Astrocyte of the hippocampus (primary cell): ENCODE results near the gene FGF18.
"Not testable (repeated sequence)": the region's sequence is repeated elsewhere in the genome, so short reads cannot be mapped to it uniquely, and the experiment has no call there.

ENCODE experiments used
- DNase-seq: peaks from one replicate; pipeline ENCODE4 v3.0.0; 2011; ENCODE audit warnings: low read depth, low spot score

The FGF18 gene

DNA sequence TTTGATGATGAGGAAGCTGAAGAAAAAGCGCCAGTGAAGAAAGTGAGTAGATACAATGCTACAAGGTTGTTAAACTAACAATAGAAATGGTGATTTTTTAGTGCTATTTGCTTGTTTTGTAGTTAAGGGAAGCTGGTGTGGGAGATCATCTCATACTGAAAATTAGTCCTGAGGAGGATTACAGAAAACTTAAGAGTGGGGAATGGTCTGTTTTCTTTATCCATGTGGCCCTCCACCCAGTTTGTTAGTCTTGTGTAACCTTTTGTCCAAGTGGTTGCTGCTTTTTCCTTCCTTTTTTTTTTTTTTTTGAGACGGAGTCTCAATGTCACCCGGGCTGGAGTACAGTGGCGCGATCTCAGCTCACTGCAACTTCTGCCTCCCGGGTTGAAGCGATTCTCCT lies 19.3 kb upstream of the FGF18 start:
- DNase-seq = no peak

DNA sequence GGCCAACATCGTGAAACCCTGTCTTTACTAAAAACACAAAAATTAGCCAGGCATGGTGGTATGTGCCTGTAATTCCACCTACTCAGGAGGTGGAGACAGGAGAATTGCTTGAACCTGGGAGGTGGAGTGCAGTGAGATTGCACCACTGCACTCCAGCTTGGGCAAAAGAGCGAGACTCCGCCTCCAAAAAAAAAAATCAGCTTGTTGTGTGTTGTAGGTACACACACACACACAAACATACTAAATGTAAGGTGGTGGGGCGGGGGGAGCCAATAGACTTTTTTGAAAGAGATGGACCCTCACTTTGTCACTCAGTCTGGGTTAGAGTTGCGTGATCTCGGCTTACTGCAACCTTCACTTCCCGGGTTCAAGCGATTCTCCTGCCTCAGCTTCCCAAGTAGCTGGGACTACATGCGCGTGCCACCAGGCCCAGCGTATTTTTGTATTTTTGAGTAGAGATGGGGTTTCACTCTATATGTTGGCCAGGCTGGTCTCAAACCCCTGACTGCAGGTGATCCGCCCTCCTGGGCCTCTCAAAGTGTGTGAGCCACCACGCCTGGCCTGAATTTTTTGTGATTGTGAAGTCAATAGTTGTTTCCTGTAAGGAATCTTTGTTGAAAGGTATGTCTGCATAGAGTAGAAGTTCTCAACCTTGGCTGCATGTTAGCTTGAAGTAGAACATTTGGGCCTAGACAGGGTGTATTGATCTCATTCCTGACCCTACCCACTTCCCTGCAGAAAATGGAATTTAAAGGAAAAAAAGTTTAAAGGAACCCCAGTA lies 18.1 kb upstream of the FGF18 start:
- DNase-seq = no peak

DNA sequence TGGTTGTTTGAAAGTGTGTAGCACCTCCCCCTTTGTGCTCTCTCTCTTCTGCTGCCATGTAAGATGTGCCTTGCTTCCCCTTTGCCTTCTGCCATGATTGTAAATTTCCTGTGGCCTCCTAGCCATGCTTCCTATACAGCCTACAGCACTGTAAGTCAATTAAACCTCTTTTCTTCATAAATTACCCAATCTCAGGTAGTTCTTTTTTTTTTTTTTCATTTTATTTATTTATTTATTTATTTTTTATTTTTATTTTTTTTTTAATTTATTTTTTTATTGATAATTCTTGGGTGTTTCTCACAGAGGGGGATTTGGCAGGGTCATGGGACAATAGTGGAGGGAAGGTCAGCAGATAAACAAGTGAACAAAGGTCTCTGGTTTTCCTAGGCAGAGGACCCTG lies 16.7 kb upstream of the FGF18 start:
- DNase-seq = not testable (repeated sequence)

DNA sequence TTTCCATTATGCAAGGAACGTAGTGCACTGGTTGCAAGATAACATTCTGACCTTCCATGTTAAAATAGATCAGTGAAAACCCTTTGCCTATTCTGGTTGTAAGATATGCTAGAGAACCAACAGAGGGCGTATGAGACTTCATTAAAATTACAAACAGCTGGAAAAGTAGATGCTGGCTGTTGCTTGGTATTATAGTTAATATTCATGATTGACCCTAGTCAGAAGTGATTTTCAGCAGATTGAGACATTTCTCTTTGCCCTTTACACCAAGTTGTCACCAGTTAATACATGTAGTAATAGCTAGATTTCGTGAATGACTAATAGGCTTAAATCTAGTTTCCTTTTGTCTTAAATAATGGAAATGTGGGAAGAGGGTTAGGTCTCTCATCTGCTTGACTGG lies 13.8 kb upstream of the FGF18 start:
- no peak for DNase-seq

DNA sequence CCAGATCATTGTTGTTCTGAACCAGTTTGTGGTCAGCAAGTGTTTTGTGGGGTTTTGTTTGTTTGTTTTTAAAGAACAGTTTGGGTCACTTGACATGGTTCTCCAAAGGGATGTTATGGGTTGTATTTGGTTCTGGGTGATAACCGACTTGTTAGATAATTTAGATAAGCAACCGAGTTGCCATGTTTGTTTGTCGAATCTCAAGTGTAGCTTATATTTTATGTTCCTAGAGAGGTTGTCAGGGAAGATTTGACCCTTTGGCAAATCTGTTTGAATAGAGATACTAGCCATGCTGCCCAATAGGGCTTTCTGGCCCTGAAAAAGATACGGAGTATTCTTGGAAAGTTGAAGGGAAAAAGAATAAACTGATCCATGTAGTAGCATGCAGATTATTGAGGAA lies 12.2 kb upstream of the FGF18 start:
- no peak for DNase-seq

DNA sequence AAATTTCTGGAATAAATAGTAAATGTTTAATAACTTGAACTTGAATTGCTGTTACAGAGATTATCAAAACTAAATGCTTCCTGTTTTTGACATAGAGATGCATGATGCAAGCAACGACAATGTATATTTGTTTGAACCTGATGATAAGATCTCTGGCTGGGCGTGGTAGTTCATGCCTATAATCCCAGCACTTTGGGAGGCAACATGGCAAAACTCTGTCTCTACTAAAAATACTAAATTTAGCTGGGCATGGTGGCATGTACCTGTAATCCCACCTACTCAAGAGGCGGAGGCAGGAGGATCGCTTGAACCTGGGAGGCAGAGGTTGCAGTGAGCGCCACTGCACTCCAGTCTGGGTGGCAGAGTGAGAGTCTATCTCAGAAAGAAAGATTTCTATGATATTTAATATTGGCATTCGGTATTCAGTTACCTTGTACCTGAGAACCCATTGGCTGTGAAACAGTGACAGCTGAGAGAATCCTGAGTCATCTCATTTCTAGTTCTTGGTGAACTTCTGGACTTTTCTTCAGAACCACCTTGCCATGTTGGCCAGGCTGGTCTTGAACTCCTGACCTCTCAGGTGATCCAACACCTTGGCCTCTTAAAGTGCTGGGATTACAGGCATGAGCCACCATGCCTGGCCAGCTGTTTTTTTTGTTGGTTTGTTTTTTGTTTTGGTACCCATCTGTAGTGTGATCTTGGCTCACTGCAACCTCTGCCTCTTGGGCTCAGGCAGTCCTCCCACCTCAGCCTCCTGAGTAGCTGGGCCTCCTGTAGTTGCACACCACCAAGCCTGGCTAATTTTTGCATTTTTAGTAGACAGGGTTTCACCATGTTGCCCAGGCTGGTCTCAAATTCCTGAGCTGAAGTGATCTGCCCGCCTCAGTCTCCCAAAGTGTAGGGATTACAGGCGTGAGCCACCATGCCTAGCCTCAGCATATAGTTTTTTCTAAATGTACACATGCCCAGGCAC lies 10.0 kb upstream of the FGF18 start:
- DNase-seq = no peak

DNA sequence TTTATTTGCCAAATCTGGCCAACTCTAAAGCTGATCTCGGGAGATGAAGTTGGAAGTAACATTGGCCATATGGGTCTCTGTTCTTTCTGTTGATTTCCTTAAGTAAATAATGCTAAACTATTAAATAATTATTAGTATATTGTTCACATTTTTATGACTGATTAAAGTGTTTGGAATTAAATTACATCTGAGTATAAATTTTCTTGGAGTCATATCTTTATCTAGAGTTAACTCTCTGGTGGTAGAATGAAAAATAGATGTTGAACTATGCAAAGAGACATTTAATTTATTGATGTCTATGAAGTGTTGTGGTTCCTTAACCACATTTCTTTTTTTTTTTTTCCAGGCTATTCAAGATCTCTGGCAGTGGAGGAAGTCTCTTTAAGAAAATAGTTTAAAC lies 9.3 kb upstream of the FGF18 start:
- no peak for DNase-seq

DNA sequence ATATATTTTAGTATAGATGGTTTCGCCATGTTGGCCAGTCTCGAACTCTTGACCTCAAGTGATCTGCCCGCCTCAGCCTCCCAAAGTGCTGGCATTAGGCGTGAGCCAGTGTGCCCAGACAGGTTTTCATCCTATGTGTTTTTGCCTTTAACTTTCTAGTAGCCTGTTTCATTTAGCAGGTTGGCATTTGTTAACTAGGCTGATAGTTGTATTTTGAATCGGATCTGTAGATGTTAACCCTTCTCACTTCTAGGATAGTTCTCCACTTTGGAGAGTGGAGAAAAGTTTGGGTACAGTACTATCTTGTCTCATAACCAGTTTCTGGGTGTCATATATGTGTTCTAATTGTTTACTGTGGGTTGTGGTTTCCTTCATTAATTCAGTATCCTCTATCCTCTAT lies 7.3 kb upstream of the FGF18 start:
- no peak for DNase-seq

DNA sequence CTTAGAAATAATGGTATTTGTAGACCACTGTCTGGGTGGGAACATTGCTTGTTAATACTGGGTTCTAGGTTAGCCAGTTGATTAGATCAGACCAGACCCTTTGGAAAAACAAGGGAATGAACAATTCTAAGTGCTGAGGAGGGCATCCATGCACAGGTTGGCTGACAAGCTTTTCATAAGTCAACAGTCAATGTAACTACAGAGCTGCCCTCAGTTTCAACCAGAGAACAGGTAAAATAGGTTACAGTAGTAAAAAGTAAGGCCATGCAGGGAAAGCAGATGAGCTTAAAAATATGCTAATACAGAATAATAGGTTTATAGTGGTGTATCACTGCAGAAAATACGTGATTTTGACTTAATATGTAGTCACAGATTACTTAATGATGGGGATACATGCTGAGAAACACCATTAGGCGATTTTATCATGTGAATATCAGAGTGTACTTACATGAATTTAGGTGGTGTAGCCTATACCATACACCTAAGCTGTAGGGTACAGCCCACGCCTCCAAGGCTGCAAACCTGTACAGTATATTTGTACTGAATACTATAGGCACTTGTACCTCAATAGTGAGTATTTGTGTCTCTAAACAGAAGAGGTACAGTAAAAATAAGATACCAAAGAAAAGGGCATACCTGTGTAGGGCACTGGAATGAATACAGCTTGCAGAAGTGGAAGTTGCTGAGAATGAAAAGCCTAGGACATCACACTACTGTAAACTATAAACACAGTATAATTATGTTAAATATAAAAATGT lies 6.1 kb upstream of the FGF18 start:
- no peak for DNase-seq

DNA sequence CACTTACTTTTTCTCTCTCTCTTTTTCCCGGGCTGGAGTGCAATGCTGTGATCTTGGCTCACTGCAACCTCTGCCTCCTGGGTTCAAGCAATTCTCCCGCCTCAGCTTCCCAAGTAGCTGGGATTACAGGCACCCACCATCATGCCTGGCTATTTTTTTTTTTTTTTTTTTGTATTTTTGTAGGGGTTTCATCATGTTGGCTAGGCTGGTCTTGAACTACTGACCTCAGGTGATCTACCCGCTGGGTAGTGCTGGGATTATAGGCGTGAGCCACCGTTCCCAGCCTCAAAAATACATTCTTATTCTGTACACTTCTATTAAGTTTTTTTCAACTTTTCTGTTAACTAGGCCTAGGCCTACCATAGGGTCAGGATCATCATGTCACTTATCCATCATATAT lies 5.5 kb upstream of the FGF18 start:
- DNase-seq = not testable (repeated sequence)

DNA sequence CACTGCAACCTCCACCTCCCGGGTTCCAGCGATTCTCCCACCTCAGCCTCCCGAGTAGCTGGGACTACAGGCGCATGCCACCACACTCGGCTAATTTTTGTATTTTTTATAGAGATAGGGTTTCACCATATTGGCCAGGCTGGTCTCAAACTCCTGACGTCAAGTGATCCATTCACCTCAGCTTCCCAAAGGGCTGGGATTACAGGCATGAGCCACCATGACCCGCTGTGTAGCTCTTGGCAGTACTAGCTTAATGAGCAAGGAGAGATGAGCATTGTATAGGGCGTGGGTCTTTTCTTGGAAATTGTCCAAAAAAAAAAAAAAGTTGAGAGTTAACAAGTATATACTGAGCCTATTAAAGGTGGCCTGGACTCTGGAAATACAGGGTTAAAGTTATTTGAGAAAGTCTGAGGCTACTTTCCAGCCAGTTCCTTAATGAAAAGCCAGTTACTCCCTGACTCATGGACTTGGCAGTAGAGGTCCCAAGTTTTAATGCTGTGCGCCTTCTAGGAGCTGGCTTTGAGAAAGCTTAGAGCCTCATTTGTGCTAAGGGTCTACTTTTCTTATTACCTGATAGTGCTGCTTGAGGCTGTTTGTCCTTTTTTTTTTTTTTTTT lies 4.2 kb upstream of the FGF18 start:
- peak; percentile 79 for DNase-seq

DNA sequence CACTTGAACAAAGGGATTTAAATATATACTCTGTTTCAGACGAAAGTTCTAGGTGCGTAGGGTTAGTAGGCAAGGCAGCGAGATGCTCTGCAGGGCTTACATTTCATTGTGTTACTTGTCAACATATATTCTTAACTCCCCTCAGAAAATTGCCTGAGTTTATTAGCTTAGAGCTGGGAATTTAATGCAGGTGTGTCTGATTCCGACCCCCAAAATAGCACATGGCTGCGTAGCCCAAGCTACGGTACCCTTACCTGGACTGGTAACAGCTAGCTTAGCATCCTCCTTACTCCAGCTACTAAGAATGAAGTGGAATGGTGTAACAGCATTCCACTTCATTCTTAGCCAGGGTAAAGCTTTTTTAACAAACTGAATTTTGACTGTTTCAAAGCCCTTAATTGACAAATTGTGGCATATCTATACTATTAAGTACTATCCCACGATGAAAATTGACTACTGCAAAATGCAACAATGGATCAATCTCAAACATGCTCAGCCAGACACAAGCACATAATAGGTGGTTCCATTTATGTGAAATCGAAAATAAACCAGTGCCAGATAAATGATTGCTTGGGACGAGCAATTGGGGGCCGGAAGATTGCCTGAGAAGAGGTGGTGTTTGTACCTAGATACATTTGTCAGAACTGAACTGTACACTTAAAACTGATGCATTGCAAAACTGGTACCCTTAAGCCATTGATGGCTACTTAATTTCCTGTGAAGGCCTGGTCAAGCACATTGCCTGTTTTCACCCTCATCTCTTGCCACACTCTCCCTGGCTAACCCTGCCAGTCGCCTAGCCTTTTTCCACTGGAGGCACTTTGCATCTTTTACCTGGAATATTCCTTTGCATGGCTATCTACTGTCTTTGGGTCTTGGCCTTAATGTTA lies 3.0 kb upstream of the FGF18 start:
- DNase-seq = no peak

DNA sequence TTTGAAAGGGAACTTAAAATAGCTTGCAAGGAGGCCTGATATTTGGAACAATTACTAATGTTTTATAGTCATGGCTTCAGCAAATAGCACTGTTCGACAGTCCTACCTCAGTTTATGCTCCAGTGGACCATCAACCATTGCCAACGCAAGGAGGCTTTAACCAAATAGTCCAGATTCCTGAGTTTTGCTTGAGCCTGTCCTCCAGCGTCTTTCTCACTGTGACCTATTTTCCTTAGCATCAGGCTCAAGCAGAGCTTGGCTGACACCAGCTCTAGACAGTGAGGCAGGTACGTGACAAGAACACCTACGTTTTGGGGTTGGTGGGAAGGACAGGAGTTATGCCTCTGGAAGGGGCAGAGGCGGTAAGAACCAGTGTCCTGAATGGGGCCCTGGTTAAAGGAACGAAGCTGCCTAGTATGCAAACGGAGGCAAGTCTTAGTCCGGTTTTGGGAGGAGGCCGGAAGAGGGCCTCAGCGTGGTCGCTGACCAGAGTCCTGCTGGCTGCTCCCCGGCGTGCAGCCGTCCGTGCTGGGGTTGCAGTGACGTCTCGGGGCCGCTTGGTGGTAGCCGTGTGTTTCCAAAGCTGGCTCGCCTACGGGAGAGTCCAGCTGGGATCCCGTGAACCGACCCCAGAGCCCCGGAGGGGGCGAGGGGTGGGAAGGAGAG lies 998 bp upstream of the FGF18 start:
- peak; percentile 95 for DNase-seq

DNA sequence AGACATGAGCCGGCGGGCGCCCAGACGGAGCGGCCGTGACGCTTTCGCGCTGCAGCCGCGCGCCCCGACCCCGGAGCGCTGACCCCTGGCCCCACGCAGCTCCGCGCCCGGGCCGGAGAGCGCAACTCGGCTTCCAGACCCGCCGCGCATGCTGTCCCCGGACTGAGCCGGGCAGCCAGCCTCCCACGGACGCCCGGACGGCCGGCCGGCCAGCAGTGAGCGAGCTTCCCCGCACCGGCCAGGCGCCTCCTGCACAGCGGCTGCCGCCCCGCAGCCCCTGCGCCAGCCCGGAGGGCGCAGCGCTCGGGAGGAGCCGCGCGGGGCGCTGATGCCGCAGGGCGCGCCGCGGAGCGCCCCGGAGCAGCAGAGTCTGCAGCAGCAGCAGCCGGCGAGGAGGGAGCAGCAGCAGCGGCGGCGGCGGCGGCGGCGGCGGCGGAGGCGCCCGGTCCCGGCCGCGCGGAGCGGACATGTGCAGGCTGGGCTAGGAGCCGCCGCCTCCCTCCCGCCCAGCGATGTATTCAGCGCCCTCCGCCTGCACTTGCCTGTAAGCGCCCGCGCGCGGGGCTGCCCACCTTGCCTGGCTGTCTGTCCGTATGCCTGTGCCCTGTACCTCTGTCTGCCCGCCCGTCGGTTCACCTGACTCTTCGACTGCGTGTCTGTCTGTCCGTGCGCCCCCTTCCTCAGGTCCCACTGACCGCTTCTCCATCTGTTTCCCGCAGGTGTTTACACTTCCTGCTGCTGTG lies 412 bp downstream of the FGF18 start:
- peak; percentile 76 for DNase-seq

DNA sequence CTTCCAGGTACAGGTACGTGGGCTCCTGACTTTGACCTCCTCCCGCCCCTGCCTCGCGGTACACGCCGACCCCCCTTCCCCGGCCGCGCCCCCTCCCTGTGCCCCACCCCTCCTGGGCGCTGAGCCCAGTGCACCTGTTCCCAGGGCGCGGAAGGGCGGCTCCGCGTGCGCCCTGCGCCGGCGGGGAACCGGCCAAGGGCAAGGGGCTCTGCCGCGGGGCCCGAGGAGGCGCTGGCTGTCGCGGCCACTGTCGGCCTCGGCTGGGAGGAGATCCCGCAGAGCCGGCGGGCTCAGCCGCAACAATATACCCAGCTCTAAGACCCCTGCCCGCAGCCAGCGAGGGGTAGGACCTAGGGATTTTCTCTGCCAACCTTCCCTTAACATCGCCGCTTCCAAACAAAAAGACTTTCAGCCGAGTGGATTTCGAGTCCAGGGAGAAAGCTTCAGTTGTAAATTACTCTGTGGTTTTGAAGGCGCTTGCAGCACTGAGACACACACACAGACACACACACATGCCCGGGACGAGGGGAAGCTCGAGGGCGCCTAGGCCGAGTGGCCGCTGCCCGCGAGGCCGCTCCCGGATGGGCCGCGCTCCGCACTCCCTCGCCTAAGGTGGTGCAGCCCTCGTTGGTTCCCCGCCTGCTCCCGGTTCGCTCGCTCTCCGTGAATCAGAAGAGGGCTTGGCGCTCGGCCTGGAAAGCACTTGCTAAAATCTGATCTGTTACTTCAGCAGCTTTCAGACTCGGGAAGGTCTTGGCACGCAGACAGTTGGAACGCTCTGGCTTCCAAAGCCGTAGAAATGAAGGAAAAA lies 1.2 kb downstream of the FGF18 start:
- peak; percentile 95 for DNase-seq

DNA sequence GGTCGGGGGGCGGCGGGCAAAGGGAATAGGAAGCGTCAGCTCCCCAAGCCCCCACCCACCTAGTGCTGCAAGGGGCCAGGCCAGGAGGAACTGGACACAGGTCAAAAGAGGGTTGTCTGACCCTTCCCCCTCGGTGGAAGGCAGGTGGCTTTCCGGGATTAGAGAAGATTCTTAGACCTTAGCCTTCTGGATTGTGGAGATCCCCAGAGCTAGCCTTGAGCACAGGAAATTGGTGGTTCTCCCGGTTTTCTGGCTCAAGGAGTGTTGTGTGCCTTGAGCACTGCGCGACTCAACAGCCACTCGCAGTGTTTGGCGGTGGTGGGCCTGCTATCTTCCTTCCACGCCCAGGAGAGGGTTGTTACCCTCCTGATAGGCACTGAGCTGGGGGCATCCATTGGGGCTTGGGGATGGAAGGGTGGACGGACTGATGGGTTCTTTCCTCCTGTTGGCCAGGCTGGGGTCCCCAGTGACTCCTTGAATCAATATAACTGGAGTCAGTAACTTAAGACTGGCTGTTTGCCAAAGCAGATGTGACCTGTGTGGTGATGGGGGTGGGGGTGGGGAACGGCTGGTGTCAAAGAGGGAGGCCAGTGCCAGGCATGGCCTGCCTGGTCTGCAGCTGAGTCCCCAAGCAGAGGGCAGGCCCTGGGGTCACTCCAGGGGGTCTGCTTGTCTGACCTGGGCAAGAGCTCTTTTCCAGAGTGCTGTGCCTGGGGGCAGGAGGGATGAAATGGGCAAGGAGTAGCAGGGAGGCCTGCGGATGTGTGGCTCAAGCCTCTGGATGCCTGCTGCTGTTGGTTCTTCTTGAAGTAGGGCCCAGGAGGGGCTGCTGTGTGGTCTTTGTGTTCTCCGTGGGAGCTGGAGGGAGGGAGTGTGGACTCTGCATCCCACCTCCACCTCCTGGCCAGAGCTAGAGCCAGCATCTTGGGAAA lies 2.1 kb downstream of the FGF18 start:
- DNase-seq = no peak

DNA sequence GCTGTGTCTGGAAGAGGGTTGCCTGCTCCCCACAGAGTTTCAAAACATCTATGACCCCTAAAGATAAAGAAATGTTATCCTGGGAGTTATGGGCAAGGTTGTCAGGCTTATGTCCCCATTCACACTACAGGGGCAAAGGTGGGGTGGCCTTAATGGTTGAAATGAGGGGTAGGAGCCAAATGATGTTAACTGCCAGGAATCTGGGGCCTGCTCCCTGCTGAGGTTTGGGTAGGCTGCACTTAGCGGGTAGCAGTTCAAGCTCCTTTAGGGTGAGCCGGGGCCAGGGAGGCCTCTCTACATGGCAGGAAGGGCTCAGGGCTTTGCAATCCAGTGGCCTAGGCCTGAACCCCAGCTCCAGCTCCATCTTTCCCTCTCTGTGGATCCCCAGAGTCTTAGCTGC lies 3.0 kb downstream of the FGF18 start:
- no peak for DNase-seq
